Heart left ventricle (tissue), 13 donors: ENCODE data around the gene LIMS2.

ENCODE experiments used
- POLR2A ChIP-seq, 2 donors: fragments of 450-650 bp; IDR thresholded peaks; one replicate each; pipeline ENCODE4 v1.6.1; 2017; ENCODE audit warnings: antibody characterized with exemption in 2 of 2, mild to moderate bottlenecking in 2 of 2, moderate library complexity in 2 of 2
- TF ChIP-seq, protein P1 (sequence below), 12 donors: fragments of 200-600 bp; sonication (generic) in 4 of 12; IDR thresholded peaks; one replicate each; pipeline versions ENCODE4 v1.5.0 to v1.8.0; 2018 to 2022; ENCODE audit warnings: antibody characterized with exemption in 12 of 12, mild to moderate bottlenecking in 5 of 12
- donor health status: ischemic (EF 13 %, LVEDD 7.1; RV severe dilation, severe dysfunction).
- donor health status: DM: no; HTN: yes; CAD: no.
- donor health status: DM: no; HTN: no; CAD: no.
- donor health status: ischemic (EF 25% LVEDD 6.9; RV normal size, moderate dysfunction).
- donor health status: ischemic (EF 25% LVEDD 5.7; RV mildly dilated, moderate dysfunction).
- donor health status: ischemic (EF 35%, LVEDD 5.7; RV mildly dilated, moderate dysfunction).
- donor health status: nonischemic (EF 11% LVEDD 7.7; RV severe dilation, severe dysfunction).
- donor health status: DM: yes; HTN: yes; CAD: no.
- donor health status: PGD.
- donor health status: ischemic (EF 29% LVEDD 5.4; RV normal size, mild dysfunction).
- donor health status: nonischemic (EF 23%, LVEDD 6.1; RV moderate dilation, normal function).

GRCh38 chr2:127609031-127609751 lies 66.1 kb downstream of the LIMS2 start:
- TF ChIP-seq, protein P1, sequence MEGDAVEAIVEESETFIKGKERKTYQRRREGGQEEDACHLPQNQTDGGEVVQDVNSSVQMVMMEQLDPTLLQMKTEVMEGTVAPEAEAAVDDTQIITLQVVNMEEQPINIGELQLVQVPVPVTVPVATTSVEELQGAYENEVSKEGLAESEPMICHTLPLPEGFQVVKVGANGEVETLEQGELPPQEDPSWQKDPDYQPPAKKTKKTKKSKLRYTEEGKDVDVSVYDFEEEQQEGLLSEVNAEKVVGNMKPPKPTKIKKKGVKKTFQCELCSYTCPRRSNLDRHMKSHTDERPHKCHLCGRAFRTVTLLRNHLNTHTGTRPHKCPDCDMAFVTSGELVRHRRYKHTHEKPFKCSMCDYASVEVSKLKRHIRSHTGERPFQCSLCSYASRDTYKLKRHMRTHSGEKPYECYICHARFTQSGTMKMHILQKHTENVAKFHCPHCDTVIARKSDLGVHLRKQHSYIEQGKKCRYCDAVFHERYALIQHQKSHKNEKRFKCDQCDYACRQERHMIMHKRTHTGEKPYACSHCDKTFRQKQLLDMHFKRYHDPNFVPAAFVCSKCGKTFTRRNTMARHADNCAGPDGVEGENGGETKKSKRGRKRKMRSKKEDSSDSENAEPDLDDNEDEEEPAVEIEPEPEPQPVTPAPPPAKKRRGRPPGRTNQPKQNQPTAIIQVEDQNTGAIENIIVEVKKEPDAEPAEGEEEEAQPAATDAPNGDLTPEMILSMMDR (IDR thresholded peaks at IDR 0.05): no peak
- TF ChIP-seq POLR2A (IDR thresholded peaks at IDR 0.05): no peak
